ENCODE measurements around the gene FCRL4.

Gene FCRL4

DNA sequence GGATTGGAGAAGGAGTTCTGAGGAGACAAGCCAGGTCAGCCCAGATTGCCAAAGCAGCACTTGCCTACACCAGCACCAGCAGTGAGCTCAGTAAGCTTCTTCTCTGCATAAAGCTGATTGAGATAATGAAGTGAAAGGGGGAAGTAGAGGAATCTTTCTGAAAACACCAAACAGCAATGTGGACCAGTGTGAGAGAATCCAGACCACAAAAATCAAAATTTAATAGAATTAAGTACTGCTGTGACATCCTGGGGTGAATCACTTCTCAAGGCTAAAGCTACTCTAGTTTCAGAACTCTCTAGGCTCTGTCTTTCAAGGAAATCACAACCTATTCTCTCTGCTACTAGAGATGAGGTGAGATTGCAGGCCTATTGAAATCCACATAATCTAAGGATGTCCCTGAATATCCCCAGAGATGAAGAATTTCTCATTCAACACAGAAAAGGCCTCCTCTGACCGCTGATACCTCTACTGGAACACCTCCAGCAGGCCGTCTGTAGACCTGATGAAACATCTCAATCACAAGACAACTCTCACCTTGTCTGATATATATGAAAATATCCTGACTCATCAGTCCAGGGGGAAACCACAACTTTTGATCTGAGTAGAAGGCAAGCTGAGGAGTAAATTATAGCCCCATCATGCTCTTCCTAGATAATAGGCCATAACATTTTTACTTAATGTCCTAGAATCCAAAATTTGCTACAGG lies at the start of gene FCRL4:
TSS of gene FCRL4 (minus strand) at position 127 of the 709 bp plus-strand sequence. CDS start 141 bp downstream, outside the sequence.
- no peak for DNase-seq (ENCODE audit: low read depth)

DNA sequence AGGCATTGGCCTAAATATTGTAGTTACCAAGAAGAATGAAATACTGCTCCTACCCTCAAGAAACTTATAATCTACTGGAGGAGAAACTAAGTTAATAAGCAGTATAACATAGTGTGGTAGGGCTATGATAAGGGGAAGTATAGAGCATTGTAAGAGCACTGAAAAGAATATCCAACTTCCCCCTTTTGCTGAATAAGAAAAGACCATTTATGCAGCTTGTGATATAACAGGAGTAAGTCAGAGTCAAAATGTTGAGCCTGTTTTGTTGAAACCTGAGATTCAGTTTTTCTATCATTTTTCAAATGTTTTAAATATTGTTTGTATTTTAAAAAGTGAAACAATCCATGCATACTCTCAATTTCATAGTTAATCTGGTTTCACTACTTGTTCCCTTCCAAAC lies 48.3 kb upstream of the FCRL4 start:
- DNase-seq (ENCODE audit: low read depth), result no peak

DNA sequence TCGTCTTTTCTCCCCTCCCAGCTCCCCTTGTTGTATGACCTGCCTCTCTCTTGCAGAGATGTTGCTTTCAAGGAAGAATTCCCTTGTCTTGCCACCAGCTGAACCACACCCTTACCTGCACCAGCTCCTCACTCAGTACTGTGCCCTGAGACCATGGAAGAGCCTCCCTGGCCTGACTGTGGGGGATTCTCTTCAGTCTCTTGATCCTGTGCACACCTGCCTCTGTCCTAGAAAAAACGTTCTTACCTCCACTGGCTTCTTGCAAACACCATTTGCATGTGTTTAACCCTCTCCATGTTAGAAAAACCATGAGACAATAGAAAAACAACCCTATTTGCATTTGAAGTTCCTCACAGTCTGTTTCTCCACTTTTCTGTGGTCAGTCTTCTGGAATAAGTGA lies 43.3 kb upstream of the FCRL4 start:
- DNase-seq (ENCODE audit: low read depth), result no peak

DNA sequence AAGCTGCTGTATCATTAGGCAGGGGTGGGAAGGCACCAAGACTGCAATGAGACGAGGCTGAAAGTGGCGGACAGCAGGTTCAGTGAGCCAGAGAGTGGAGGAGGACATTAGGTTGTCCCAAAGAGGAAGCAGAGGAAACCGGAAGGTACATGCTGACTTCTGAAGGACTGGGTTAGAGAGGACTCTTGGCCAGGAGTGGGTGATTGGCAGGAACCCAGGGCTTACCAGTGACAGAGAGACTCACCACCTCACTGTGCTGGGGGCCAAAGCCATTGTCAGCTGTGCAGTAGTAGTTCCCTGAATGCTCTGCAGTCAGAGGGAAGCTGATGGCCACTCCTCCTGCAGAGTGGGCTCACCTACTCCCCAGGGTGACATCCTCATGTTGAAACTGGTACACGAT lies 41.9 kb upstream of the FCRL4 start:
- no peak for DNase-seq (ENCODE audit: low read depth)

DNA sequence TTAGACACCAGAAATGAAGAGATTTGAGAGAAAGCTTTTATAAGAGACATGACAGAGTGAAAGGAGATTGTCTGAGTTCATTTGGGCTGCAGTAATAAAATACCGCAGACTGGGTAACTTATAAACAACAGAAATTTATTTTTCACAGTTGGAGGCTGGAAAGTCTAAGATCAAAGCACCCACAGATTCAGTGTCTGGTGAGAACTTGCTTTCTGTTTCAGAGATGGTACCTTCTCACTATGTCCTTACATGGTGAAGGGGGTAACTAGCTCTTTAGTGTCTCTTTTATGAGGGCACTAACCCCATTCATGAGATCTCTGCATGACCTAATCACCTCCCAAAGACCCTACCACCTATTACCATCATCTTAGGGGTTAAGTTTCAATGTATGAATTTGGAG lies 30.9 kb upstream of the FCRL4 start:
- no peak for DNase-seq (ENCODE audit: low read depth)

DNA sequence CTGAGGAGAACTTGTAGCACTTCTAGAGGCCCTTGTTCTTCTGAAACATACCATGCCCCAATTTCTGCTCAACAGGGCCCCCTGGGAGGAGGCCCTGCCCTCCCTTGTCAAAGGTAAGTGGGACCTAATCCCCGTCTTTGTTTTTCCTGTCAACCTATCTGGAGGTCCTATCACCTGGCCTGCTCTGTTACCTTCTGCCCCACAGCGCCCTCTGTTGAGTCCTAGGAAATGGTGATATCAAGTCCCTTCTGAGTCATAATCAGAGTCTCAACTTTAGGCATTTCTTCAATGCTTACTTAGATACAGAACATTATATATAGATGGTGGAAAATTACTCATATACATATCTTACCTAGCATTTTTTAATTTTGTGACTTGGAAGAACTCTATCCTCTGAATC lies 28.2 kb upstream of the FCRL4 start:
- no peak for DNase-seq (ENCODE audit: low read depth)

DNA sequence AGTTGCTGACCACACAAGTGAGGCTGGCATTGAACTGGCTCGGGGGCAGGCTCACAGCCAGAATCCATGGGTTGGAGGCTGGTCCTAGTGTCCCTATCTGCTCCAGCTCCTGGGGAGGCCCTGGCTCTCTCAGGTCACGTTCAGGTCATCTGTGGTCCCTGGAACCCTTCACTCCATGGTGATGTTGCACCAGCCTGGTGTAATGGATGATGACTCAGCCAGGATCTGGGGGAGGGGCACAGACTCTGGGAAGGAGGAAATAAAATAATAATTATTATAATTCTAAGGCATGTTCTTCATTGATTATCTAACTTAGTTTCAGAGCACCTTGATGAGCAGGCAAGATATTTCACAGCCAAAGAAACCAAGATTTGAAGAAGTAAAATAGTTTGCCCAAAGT lies 26.6 kb upstream of the FCRL4 start:
- DNase-seq (ENCODE audit: low read depth), result no peak

DNA sequence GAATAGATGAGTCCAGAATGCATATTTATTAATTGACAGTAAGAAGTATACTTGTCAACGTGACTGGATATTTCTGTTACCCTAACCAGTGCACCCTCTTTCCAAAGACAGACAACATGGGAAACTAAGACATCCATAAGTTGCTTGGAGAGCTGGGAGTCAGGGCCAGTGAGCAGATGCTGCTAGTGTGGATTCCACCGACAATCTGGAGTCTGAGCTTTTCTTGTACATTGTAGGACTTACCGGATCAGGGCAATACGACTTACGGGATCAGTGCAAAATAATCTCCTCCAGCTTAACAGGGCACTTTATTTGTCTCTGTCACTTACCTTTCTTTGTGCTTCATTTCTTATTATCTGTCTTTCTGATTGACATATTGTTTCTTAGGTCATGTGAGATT lies 24.6 kb upstream of the FCRL4 start:
- DNase-seq (ENCODE audit: low read depth), result no peak

DNA sequence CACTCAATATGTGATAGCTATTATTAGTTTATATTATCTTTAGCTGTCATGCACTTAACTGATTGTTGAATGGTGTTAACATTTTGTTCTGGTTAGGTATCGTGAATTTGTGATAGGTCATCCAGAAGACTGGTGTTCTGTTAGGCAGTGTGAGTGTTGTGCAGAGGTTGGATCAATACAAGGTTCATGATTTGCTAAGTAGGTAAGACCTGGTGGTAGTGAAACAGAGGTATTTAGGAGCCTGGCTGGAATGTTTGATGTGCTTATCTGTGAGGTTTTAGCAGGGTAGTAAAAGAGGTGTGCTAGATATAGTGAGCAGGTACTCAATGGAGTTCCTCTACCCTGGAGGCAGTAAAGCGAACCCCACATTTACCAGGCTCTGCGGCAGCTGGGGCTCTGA lies 20.3 kb upstream of the FCRL4 start:
- no peak for DNase-seq (ENCODE audit: low read depth)

DNA sequence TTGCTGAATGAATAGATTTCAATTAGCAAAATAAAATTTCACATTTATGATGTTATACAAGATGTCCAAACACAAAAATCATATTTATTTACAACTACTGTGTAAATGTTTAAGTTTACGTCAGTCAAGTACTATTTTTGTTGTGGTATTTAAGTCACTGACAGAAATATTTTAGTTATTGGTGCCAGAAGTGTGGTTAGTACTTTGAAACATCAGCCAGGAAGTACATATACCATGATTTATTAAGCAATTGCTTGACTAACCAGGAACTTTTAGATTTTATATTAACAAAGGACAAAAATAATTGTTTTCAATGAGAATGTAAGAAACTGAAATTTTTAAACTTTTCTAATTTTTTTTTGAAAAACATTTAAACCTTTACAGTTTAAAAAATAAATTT lies 2.4 kb upstream of the FCRL4 start:
- DNase-seq (ENCODE audit: low read depth), result no peak

DNA sequence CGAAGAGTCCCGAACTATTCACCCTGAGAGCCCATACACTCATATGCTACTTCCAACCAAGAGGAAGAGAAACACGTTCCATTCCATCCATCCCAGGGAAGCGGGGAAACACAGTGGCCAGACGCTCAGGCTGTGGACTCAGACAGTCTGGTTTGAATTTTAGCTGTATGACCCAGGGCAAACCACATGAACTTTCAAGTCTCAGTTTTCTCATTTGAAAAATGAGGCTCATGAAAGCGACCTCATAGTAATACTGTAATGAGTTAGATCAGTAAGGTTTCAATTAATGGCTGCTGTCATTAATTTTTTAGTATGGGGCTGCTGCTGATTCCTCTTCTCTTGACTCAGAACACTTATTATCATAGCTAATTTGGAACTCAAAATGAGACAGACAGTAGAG lies 1.5 kb downstream of the FCRL4 start:
- no peak for DNase-seq (ENCODE audit: low read depth)

DNA sequence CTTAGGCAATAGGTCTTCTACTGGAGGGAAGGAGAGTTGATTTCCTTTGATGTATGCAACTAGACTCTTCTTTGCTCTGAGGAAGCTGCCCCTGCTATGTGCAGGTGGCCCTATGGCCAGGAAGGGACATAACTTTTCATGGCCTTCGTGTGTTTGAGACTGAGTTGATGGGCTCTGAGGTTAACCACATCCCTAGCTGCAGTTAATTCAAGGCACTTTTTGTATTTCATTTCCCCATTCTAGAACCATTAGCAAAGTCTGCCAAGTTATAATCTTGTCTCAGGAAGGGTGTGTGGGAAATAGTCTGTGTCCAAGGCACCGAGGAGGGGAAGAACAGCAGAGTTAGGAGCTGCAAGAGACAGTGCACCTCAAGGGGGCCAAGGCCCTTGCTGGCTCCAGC lies 2.5 kb downstream of the FCRL4 start:
- DNase-seq (ENCODE audit: low read depth), result no peak

DNA sequence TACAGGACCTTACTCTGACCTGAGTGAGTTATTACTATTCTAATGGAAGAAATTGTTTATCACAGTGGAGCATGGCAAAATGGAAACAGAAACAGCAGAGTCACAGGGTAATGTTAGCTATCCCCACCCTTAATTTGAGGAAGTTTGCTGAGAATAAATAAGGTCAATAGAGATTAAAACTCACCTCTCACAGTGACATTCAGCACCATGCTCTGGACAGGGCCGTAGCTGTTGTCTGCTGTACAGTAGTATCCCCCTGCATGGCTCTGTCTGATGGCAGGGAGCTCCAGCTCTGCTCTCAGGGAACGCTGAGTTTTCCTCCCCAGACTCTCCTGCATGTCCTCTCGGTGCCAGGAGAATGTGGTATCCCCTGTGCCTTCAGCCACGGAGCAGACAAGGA lies 11.9 kb downstream of the FCRL4 start:
- DNase-seq (ENCODE audit: low read depth), result no peak

DNA sequence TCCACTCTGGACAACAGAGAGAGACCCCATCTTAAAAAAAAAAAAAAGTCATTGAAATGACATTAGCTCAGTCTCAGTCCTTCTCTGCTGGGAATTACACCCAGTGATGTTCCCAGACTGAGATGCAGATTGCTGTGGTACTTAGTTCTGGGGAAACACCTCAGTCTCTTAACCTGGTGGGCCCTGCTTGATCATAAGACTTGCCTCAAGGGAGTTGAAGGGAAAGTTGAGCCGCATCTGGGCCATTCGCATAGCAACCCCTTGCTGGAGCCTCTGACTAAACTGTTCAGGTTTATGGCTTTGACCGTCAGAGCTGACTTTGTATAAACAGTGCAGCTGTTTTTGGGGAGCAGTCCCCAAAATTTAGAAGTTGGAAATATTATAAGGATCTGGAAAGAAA lies 13.4 kb downstream of the FCRL4 start:
- no peak for DNase-seq (ENCODE audit: low read depth)

DNA sequence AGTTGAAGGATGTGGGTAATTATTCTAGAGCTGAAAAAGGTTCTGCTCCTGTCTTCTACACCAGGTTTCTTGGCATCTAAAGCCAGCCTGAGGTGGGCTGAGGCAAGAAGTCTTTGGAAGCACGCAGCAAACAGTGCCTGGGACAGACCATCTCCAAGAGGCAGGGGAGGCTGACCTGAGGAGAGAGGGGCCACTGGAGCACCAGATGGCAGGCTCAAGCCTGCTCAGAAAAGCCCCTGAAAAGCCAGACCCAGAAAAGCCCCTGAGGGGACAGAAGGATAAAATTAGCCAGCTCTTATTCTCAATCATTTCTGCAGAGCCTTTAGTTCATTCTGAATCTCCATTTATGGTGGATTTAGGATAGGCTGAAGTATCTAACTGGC lies 17.1 kb downstream of the FCRL4 start:
- DNase-seq (ENCODE audit: low read depth), result no peak

DNA sequence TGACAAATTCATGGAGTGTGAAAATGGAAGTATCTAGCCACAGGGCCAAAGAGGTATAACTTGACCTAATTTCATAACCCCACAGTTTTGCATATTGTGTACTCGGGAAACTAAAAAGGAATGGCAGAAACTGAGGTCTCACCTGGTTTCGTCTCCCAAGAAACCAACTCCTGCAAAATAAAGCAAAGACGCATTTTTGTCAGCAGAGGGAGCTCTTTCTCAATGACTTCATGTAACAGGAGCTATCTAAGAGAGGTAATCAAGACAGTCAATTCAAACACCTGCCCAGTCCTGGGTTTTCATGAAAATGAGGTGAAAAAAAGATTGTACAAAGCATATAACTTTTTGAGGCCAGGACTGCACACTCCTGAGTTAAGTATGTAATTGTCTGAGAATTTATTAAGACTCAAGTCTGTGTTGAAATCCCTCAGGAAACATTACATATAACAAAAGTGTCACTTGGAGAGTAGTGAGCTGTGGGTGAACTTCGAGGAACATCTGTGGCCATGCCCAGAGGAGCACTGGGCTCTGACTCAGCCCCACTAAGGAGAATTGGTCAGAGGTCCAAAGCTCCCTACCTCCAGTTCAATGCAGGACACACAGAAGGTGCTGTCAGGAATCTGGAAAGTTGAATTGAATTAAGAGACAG lies 17.6 kb downstream of the FCRL4 start:
- no peak for DNase-seq (ENCODE audit: low read depth)

DNA sequence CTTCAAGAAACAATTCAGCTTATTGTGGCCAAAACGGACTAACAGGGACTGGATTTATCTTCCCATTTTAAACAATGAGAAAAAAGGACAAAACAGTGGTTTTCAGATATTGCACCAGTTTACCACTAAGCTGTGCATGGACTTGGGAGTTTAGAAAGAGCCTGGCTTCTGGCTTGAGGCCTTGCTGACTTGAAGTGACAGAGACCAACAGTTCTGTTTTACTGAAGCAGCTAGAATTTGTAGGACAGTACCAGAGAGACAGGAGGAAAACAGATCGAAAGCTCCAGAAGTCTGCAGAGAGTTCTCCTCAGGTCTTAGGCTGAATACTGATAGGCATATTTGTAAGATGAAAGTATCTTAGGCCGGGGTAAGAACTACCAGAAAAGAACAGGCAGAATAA lies 20.5 kb downstream of the FCRL4 start:
- no peak for DNase-seq (ENCODE audit: low read depth)

DNA sequence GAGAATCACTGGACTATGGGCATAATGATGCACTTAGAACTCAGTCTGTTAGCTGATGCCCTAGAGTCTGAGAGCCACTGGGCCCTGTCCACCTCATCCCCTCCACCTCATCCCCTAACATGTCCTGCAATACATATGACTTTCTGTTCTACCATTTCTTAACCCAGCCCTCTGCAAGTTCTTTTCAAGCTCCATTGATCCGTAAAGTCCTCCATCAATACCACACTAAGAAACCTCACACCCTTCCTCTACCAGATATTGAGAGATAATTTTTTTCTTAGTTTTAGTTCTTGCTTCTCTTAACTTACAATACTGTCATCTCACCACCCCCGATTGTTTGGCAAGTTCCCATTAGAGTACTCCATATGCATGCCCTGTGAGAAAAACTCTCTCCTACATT lies 22.1 kb downstream of the FCRL4 start:
- DNase-seq (ENCODE audit: low read depth), result no peak

DNA sequence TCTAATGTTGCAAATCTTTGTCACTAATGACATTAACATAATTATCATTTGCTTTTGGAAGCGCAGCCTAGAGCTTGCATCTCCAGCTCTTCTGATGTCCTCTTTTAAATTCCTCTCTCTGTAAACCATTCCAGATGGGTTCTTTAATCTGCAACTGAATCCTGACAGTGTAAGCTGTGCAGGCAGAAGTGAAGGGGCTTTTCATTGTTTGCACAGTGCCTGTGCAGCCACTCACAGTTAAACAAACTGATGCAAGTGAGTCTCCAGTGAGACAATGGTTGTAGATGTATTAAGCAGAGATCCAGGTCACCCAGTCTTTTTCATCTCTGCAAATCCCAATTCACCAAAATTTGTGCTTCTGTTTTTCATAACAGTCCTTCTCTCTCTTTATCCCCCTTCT lies 23.0 kb downstream of the FCRL4 start:
- no peak for DNase-seq (ENCODE audit: low read depth)

DNA sequence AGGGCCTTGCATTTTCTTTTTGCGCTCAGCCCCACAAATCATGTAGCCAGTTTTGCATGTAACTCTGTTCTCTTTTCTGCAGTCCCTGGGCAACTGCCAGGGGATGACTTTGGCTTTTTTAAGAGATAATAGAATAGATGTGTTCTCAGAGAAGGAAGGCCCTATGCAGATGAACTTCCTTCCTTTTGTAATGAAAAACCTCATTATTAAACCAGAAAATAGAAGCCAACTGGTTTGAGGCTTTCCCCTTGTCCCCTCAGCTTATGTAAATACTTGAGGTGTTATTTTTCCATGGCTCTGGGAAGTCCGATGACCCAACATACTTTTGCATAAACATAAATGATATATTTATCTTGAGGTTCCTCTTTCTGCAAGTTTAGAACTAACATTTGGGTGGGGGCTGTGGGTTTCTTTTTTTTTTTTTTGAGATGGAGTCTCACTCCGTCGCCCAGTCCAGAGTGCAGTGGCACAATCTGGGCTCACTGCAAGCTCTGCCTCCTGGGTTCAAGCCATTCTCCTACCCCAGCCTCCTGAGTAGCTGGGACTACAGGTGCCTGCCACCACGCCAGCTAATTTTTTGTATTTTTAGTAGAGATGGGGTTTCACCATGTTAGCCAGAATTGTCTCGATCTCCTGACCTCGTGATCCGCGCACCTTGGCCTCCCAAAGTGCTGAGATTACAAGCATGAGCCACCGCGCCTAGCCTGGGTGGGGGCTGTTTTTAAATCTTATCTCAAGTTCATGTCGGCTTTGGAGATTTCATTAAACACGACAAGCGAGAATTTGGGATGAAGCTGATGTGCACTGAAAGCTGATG lies 31.2 kb downstream of the FCRL4 start:
- no peak for DNase-seq (ENCODE audit: low read depth)

DNA sequence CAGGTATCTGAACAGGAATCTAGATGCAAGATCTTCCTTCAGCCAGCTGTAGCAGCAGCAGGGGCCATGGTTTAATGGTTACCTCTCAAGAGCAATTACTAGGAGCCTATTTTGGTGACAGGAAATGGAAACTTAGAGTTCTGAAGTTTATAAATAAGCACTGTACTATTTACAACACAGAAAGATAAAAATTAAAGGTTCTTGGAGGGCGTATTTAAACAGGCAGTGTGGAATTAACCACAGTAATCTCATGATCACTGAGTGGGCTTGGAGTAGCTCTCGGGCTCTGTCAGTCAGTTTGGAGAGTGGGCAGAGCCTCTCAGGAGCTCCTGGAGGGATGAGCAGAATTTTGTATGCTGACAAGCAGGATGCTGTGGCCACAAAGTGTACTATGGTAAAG lies 35.4 kb downstream of the FCRL4 start:
- DNase-seq (ENCODE audit: low read depth), result no peak

DNA sequence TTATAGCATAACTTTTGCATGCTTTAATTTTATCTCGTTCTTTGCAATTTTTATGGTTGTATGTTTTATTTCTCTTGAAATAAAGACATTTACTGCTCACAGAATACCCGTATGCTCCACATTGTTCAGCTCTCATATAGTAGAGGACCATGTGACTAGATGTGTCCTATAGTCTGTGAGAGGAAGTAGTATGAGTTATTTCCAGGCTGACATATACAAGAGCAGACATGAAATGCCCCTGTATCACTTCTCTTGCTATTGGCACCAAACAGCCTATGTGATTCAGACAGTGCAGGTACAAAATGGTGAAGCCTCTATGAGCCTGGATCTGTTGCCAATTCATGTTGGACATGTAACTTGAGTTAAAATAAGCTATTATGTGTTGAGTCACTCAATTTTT lies 39.8 kb downstream of the FCRL4 start:
- no peak for DNase-seq (ENCODE audit: low read depth)
